Metanephros (tissue), 2 donors: ENCODE results near the gene SPRR2E. TPM values are rescaled to one million over a fixed set of nuclear protein-coding genes. Genes with fewer than 3 reads are reported as not detected.

Source experiments
- small RNA-seq: library from RNA; depleted of rRNA; stranded (forward); fragments of <200 nt; gene quantifications from one replicate; pipeline ENCODE3, GENCODE V24; 2014; ENCODE audit warnings: low replicate concordance
- total RNA-seq: library from RNA; depleted of rRNA; stranded (reverse); fragments of >200 nt; gene quantifications from one replicate; pipeline ENCODE4 v1.2.3, GENCODE V29; 2014

SPRR2E gene
- total RNA-seq: not detected

GRCh38 chr1:153094426-153094825 lies at the start of gene SPRR2E:
Gene SPRR2E, minus strand, starts transcription at chr1:153094526. Its CDS starts 775 bp downstream, at chr1:153093751.

GRCh38 chr1:153113416-153113815 lies 19.1 kb upstream of the SPRR2E start, which contains the start of gene SPRR2F:
Gene SPRR2F, minus strand, starts transcription at chr1:153113516. Its CDS starts 783 bp downstream, at chr1:153112733.

GRCh38 chr1:153071511-153071910 lies 22.8 kb downstream of the SPRR2E start, which contains the start of gene SPRR2B:
Gene SPRR2B, minus strand, starts transcription at chr1:153071611. Its CDS starts 772 bp downstream, at chr1:153070839.

GRCh38 chr1:153057375-153057774 lies 37.0 kb downstream of the SPRR2E start, which contains the start of gene SPRR2A:
Gene SPRR2A, minus strand, starts transcription at chr1:153057512. Its CDS starts 777 bp downstream, at chr1:153056735.

Small RNA genes lying within 50 kb of the gene (small RNA-seq; reads per million reads assigned to genes)
- not detected for gene SPRR2C

Other genes with a start within 250 kb of the SPRR2E start
- gene LCE7A, start 234.5 kb downstream of the SPRR2E start, total RNA-seq: not detected
- gene SMCP, start 216.2 kb downstream of the SPRR2E start, total RNA-seq: not detected
- 0.35 TPM for gene IVL, start 186.0 kb downstream of the SPRR2E start, total RNA-seq
- gene SPRR5, start 147.3 kb downstream of the SPRR2E start, total RNA-seq: not detected
- gene SPRR4, start 123.9 kb downstream of the SPRR2E start, total RNA-seq: not detected
- not detected for gene SPRR1A, start 110.4 kb downstream of the SPRR2E start, total RNA-seq
- gene SPRR3, start 92.8 kb downstream of the SPRR2E start, total RNA-seq: 0.58 TPM
- not detected for gene SPRR1B, start 63.3 kb downstream of the SPRR2E start, total RNA-seq
- gene SPRR2D, start 53.4 kb downstream of the SPRR2E start, total RNA-seq: not detected
- gene SPRR2A, start 37.0 kb downstream of the SPRR2E start, total RNA-seq: not detected
- not detected for gene SPRR2B, start 22.9 kb downstream of the SPRR2E start, total RNA-seq
- not detected for gene SPRR2F, start 19.0 kb upstream of the SPRR2E start, total RNA-seq
- not detected for gene SPRR2G, start 56.4 kb upstream of the SPRR2E start, total RNA-seq
- gene LELP1, start 108.9 kb upstream of the SPRR2E start, total RNA-seq: not detected
- not detected for gene PRR9, start 123.1 kb upstream of the SPRR2E start, total RNA-seq
- gene LORICRIN, start 165.2 kb upstream of the SPRR2E start, total RNA-seq: not detected
- gene PGLYRP3, start 218.4 kb upstream of the SPRR2E start, total RNA-seq: not detected